Breast epithelium (tissue), 4 donors: ENCODE results near the gene ADGRE2. TPM values are rescaled to one million over a fixed set of nuclear protein-coding genes. Genes with fewer than 3 reads are reported as not detected.

Source experiments
- DNase-seq, 2 donors: peaks; one replicate each; pipeline ENCODE4 v3.0.0-alpha.2; 2019; ENCODE audit warnings: low spot score in 2 of 2
- H3K27ac ChIP-seq, 2 donors: fragments of 200-600 bp; sonication (generic) in 1 of 2; one replicate each; pipeline ENCODE4 v1.5.1; 2016 to 2019; ENCODE audit warnings: mild to moderate bottlenecking in 1 of 2
- H3K27me3 ChIP-seq, 2 donors: fragments of 200-600 bp; sonication (generic) in 1 of 2; one replicate each; pipeline versions ENCODE4 v1.5.1 to v1.6.0; 2017 to 2019; ENCODE audit warnings: control low read depth in 1 of 2, mild to moderate bottlenecking in 1 of 2
- H3K36me3 ChIP-seq: fragments of 200-600 bp; one replicate; pipeline ENCODE4 v1.5.1; 2019
- H3K4me1 ChIP-seq, 2 donors: fragments of 200-600 bp; sonication (generic); one replicate each; pipeline ENCODE4 v1.5.1; 2016 to 2019; ENCODE audit warnings: control low read depth in 1 of 2
- H3K4me3 ChIP-seq, 3 donors: fragments of 200-600 bp; sonication (generic); 1 replicate in 2 of 3; 2 replicates in 1 of 3; pipeline ENCODE4 v1.5.1; 2016 to 2019; ENCODE audit warnings: mild to moderate bottlenecking in 3 of 3, moderate library complexity in 2 of 3
- H3K9me3 ChIP-seq, 2 donors: fragments of 200-600 bp; sonication (generic) in 1 of 2; one replicate each; pipeline ENCODE4 v1.5.1; 2016 to 2019; ENCODE audit warnings: control low read depth in 1 of 2
- POLR2A ChIP-seq: fragments of 450-650 bp; IDR thresholded peaks from one replicate; pipeline ENCODE4 v1.6.1; 2016; ENCODE audit warnings: antibody characterized with exemption, mild to moderate bottlenecking, moderate library complexity
- POLR2AphosphoS5 ChIP-seq, 3 donors: sonication (generic); formaldehyde crosslinking; IDR thresholded peaks; one replicate each; pipeline ENCODE4 v1.6.1; 2017; ENCODE audit warnings: antibody characterized with exemption in 3 of 3
- intact Hi-C: fragments of 100-400 bp; cut with DNase I; formaldehyde crosslinking; loops from one replicate; pipeline ENCODE4 v1.15.1; 2023; ENCODE audit warnings: low total_unique reads
- total RNA-seq, 3 donors: library from RNA; depleted of rRNA; stranded (reverse); fragments of >200 nt; gene quantifications; one replicate each; pipeline ENCODE4 v1.1.0, GENCODE V29; 2016
- TF ChIP-seq, protein P1 (sequence below), 3 donors: fragments of 450-650 bp; IDR thresholded peaks; one replicate each; pipeline ENCODE4 v1.5.1; 2016 to 2017; ENCODE audit warnings: antibody characterized with exemption in 3 of 3, mild to moderate bottlenecking in 3 of 3, moderate library complexity in 3 of 3

The ADGRE2 gene
- total RNA-seq, 3 donors from 2014 or later, result 1.9 to 32.1 (median 9.8) TPM

DNA sequence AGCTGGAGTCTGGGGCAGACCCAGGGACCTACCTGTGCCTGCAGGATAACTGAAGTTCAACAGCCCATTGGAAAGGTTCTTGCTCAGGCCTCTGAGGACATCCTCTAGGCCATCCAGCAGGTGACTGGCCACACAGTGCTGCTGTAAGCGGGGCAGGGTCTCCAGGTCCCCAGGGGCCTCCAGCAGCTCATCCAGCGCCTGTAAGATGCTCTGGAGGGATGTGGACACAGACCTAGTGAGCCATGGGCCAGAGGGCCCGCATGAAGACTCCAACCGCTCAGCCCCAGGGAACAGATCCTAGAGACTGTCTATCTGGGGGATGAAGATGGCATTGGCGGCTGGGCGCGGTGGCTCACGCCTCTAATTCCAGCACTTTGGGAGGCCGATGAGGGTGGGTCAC lies 14.0 kb downstream of the ADGRE2 start:
- Histone ChIP-seq H3K27ac (no peak overlapping the region), H3K4me3 (no peak overlapping the region), H3K27me3 (no peaks in the 10 kb centered on the region), H3K36me3 (no peaks in the 10 kb centered on the region), H3K4me1 (no peaks in the 10 kb centered on the region), H3K9me3 (peaks cover 0 to 3% of the 10 kb centered on the region in 2 donors)
- no peak for DNase-seq
- intact Hi-C loops, result no loop called here
- TF ChIP-seq, protein P1, sequence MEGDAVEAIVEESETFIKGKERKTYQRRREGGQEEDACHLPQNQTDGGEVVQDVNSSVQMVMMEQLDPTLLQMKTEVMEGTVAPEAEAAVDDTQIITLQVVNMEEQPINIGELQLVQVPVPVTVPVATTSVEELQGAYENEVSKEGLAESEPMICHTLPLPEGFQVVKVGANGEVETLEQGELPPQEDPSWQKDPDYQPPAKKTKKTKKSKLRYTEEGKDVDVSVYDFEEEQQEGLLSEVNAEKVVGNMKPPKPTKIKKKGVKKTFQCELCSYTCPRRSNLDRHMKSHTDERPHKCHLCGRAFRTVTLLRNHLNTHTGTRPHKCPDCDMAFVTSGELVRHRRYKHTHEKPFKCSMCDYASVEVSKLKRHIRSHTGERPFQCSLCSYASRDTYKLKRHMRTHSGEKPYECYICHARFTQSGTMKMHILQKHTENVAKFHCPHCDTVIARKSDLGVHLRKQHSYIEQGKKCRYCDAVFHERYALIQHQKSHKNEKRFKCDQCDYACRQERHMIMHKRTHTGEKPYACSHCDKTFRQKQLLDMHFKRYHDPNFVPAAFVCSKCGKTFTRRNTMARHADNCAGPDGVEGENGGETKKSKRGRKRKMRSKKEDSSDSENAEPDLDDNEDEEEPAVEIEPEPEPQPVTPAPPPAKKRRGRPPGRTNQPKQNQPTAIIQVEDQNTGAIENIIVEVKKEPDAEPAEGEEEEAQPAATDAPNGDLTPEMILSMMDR (IDR thresholded peaks at IDR 0.05), result no peak
- TF ChIP-seq POLR2A (no peak), POLR2AphosphoS5 (IDR thresholded peaks at IDR 0.05) (no peak)

DNA sequence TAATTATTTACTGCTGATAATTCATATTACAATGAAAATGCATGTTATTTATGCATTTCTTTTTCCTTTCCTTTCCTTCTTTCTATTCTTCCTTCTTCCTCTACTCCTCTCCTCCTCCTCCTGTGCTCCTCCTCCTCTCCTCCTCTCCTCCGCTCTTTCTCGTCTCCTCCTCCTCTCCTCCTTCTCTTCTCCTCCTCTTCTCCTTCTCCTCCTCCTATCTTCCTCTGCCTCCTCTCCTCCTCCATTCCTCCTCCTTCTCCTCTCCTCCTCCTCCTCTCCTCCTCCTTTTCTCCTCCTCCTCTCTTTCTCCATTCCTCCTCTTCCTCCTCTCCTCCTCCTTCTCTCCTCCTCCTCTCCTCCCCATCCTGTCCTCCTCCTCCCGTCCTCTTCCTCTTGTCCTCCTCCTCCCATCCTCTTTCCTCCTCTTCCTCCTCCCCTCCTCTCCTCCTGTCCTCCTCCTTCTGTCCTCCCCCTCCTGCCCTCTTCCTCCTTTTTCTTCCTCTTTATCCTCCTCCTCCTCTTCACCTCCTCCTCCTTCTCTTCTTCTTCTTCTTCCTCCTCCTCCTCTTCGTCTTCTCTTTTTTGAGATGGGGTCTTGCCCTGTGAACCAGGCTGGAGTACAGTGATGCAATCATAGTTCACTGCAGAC lies 14.7 kb downstream of the ADGRE2 start:
- no peak overlapping the region for H3K4me3 ChIP-seq
- intact Hi-C loops, result no loop called here
- no peaks in the 10 kb centered on the region for H3K4me1 ChIP-seq
- TF ChIP-seq POLR2AphosphoS5 (IDR thresholded peaks at IDR 0.05) (no peak), POLR2A (no peak)
- TF ChIP-seq, protein P1 (IDR thresholded peaks at IDR 0.05), result no peak
- no peak overlapping the region for H3K27ac ChIP-seq
- no peaks in the 10 kb centered on the region for H3K27me3 ChIP-seq
- H3K36me3 ChIP-seq, result no peaks in the 10 kb centered on the region
- DNase-seq, result no peak
- H3K9me3 ChIP-seq, result peaks cover 0 to 3% of the 10 kb centered on the region in 2 donors

DNA sequence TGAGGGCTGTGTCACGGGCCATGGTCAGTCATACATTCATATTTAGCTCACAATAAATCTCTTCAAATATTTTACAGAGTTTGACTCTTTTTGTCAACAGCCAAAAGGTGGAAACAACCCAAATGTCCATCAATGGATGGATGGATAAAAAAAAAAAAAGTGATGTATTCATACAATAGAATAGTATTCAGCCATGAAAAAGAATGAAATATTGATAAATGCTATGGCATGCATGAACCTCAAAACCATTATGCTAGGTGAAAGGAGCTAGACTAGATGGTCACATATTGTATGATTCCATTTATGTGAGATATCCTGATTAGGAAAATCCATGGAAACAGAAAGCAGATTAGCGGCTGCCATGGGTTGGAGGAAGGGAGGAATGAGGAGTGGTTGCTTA lies 16.2 kb downstream of the ADGRE2 start:
- H3K4me1 ChIP-seq, result no peaks in the 10 kb centered on the region
- H3K27me3 ChIP-seq, result no peaks in the 10 kb centered on the region
- DNase-seq, result no peak
- intact Hi-C loops, result no loop called here
- H3K9me3 ChIP-seq, result peaks cover 0 to 3% of the 10 kb centered on the region in 2 donors
- H3K4me3 ChIP-seq, result no peak overlapping the region
- H3K36me3 ChIP-seq, result no peaks in the 10 kb centered on the region
- TF ChIP-seq POLR2AphosphoS5 (IDR thresholded peaks at IDR 0.05) (no peak), POLR2A (no peak)
- TF ChIP-seq, protein P1 (IDR thresholded peaks at IDR 0.05), result no peak
- H3K27ac ChIP-seq, result no peak overlapping the region

DNA sequence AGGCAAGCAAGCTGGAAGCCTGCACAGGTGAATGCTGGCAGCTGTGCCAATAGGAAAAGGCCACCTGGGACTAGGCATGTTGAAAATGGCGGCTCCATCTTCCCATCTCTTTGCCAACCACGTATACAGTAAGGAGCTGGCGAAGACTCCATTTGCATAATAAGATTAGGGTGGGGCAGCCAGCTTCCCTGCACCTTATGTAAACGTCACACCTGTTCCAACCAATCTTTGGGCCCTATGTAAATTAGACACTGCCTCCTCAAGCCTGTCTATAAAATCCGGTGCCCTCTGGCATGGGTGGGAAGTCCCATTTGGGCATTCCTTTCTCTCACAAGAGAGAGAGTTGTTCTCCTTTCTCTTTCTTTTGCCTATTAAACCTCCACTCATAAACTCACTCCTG lies 16.8 kb downstream of the ADGRE2 start:
- Histone ChIP-seq H3K27me3 (no peaks in the 10 kb centered on the region), H3K4me3 (no peak overlapping the region), H3K4me1 (no peaks in the 10 kb centered on the region), H3K36me3 (no peaks in the 10 kb centered on the region), H3K9me3 (peaks cover 0 to 3% of the 10 kb centered on the region in 2 donors), H3K27ac (no peak overlapping the region)
- TF ChIP-seq POLR2AphosphoS5 (IDR thresholded peaks at IDR 0.05) (no peak), POLR2A (no peak)
- TF ChIP-seq, protein P1 (IDR thresholded peaks at IDR 0.05), result no peak
- intact Hi-C loops, result no loop called here
- DNase-seq, result no peak

DNA sequence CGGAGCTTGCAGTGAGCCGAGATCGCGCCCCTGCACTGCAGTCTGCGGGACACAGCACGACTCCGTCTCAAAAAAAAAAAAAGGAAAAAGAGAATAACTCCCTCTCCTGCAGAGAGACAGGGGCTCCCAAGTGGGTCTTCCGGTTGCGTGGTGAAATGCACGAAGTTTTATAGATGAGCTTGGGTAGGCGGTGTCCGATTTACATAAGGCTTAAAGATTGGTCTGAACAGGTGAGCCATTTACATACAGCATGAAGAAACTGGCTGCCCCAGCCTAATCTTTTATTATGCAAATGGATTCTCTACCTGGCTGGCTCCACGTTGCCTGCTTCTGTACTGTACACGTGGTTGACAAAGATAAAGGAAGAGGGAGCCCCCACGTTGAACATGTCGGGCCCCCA lies 19.5 kb downstream of the ADGRE2 start:
- H3K9me3 ChIP-seq, result peaks cover 0 to 3% of the 10 kb centered on the region in 2 donors
- TF ChIP-seq POLR2AphosphoS5 (IDR thresholded peaks at IDR 0.05), result no peak
- TF ChIP-seq, protein P1 (IDR thresholded peaks at IDR 0.05), result no peak
- TF ChIP-seq POLR2A, result no peak
- intact Hi-C loops, result no loop called here
- peak in 1 of 2 donors; percentile 42 for DNase-seq
- H3K36me3 ChIP-seq, result no peaks in the 10 kb centered on the region
- no peaks in the 10 kb centered on the region for H3K27me3 ChIP-seq
- H3K27ac ChIP-seq, result no peak overlapping the region
- H3K4me1 ChIP-seq, result no peaks in the 10 kb centered on the region
- H3K4me3 ChIP-seq, result peak overlapping the region in 1 of 3 donors; percentile 25
